ENCODE data around the gene AKT3.

GRCh38 chr1:243441601-243442000 is 408.4 kb downstream of the AKT3 start:
- TF ChIP-seq EZH2phosphoT487 (IDR thresholded peaks at IDR 0.05) (no peak), CTCF (IDR thresholded peaks at IDR 0.05) (no peak), EZH2 (IDR thresholded peaks at IDR 0.05) (no peak)

All from neural progenitor cell (in vitro differentiated cells).